ENCODE results near the gene GLT8D1. TPM values are rescaled to one million over a fixed set of nuclear protein-coding genes. Genes with fewer than 3 reads are reported as not detected.
"Not testable (repeated sequence)": the region's sequence is repeated elsewhere in the genome, so short reads cannot be mapped to it uniquely, and the experiment has no call there.

GLT8D1 gene, protein sequence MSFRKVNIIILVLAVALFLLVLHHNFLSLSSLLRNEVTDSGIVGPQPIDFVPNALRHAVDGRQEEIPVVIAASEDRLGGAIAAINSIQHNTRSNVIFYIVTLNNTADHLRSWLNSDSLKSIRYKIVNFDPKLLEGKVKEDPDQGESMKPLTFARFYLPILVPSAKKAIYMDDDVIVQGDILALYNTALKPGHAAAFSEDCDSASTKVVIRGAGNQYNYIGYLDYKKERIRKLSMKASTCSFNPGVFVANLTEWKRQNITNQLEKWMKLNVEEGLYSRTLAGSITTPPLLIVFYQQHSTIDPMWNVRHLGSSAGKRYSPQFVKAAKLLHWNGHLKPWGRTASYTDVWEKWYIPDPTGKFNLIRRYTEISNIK
- 10 to 100 TPM; 37.0 to 46.3 TPM for total RNA-seq

DNA sequence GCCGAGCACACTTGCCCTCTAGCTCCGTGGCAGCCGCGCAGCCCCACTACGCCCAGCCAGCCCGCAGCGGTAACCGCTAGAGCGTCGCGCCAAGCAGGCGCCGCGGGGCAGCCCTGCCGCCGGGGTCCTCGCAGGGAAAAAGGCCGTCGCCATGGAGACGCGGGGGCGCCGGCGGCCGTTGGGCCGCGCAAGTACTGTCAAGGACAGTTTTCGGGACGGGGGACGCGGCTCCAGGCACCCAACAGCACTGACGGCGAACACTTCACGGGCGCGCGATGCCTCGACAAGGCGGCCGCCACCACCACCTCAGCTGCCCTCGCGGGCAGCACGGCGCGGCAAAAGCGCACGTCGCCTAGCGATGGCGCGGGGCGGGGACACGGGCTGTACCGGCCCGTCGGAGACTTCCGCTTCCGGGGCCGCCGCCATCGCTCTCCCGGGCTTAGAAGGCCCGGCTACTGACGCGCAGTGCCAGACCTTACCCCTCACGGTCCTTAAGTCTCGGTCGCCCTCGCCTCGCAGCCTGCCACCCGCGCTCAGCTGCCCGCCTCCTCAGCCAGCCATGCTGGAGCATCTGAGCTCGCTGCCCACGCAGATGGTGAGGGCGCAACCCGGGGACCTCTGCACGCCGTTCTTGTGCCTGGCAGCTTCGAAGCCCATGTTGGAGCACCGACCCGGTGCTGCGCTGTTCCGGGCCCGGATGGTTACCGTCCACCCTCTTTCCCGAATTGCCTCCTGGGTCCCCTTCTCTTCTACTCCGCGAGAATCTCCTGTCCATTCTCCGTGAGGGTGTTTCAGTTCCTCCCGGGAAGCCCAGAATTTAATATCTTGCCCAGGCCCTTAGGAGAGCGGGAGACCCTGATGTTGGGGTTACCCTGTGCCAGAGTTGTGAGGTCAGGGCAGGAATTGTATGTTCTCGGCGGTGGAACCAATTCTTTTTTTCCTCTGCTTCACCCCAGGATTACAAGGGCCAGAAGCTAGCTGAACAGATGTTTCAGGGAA, at the start of gene GLT8D1, which contains the start of gene SPCS1:
Gene GLT8D1, minus strand, starts transcription at position 104 of the 999 bp plus-strand sequence. CDS start 5,331 bp downstream, outside the sequence.
Gene SPCS1, plus strand, starts transcription at position 419 of the 999 bp plus-strand sequence. Its CDS starts 141 bp downstream, at position 560.
- ATAC-seq (peak; percentile 94), DNase-seq (peak; percentile 89)
- CTCF ChIA-PET: interaction anchor here (1.1 to 3.4 kb wide), 3 partner anchors 12 to 36 kb away, joined by 3 to 18 read pairs (median 5); no protein-coding TSS in a partner anchor
- Mint-ChIP-seq H3K4me3 (peak within 1 kb of the TSS; percentile 95), H3K9me3 (ENCODE audit: low read depth) (no peaks in the 10 kb centered on the region), H3K27me3 (no peaks in the 10 kb centered on the region), H3K4me1 (peaks cover 41% of the 10 kb centered on the region), H3K36me3 (peaks cover 18% of the 10 kb centered on the region), H3K27ac (peak within 1 kb of the TSS; percentile 91)

DNA sequence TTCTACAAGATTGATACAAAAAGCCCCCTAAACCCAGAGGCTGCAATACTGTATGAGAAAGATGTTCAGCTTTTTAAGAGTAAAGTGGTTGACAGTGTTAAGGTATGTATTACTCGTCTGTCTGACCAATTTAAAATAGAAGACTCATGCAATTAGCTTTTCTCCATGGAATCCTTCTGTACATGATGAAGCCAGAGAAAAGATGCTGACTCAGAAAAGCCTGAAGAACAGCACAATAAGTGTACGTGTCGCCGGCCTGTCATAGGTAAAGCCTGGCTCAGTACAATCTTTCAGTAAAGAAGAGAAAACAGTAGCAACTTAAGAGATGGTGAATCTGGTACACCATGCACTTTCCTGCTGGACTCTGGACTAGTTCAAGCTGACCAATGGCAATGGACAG, 48.8 kb upstream of the GLT8D1 start:
- no peak overlapping the region for H3K4me3 Mint-ChIP-seq
- no peaks in the 10 kb centered on the region for H3K9me3 Mint-ChIP-seq (ENCODE audit: low read depth)
- H3K27me3 Mint-ChIP-seq: no peaks in the 10 kb centered on the region
- ATAC-seq (no peak), DNase-seq (no peak)
- CTCF ChIA-PET: interaction anchor here (1.4 to 1.8 kb wide), 2 partner anchors 37 to 318 kb away, joined by 3 to 4 read pairs; no protein-coding TSS in a partner anchor
- peaks cover 43% of the 10 kb centered on the region for H3K36me3 Mint-ChIP-seq
- no peaks in the 10 kb centered on the region for H3K4me1 Mint-ChIP-seq
- no peak overlapping the region for H3K27ac Mint-ChIP-seq

DNA sequence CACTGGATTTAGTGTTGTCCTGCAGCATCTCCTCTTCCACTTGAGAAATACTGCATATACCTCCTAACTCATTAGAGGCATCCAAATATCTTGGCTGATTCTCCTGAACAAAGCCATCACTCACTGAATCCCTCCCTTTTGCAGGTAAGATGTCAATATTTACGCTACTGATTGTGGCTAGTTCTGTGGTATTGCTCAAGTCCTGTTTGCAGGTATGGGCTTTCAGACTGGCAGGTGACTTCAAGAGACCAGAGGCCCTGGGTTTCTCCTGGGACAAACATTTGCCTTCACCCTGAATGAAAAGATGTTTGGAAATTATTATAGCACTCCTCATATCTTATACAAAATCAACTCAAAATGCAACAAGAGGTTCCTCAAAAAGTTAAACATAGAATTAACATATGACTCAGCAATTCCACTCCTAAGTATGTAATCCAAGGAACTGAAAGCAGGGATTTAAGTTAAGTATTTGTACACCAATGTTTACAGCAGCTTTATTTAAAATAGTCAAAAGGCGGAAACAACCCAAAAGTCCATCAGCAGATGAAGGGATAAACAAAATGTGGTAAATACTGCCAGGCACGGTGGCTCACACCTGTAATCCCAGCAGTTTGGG, 46.6 kb upstream of the GLT8D1 start:
- H3K36me3 Mint-ChIP-seq: peaks cover 40% of the 10 kb centered on the region
- no peaks in the 10 kb centered on the region for H3K9me3 Mint-ChIP-seq (ENCODE audit: low read depth)
- H3K27me3 Mint-ChIP-seq: no peaks in the 10 kb centered on the region
- CTCF ChIA-PET: interaction anchor here (1.1 kb wide), 1 partner anchor 11 kb away, joined by 3 read pairs; no protein-coding TSS in a partner anchor
- H3K4me3 Mint-ChIP-seq: no peak overlapping the region
- DNase-seq (no peak), ATAC-seq (no peak)
- H3K4me1 Mint-ChIP-seq: no peaks in the 10 kb centered on the region
- H3K27ac Mint-ChIP-seq: peak overlapping the region; percentile 5

DNA sequence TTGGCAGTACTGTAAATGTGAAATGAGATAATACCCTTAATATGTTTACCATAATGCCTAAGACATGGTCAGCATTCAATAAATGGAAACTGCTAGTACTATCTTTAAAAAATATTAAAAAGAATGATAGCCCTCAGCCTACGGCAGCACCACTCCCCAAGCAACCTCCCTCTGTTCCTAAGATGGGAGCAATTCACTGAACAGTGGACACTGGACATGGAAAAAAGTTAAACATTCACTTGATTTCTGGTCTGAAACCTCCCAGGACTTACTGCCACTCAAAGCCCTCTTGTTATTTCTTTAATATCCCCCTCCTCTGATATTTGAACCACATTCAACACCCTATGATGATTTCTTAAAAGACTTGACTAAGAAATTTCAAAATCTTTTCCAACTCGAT, 38.1 kb upstream of the GLT8D1 start:
- no peaks in the 10 kb centered on the region for H3K9me3 Mint-ChIP-seq (ENCODE audit: low read depth)
- no peak for ATAC-seq
- H3K4me1 Mint-ChIP-seq: no peaks in the 10 kb centered on the region
- CTCF ChIA-PET: interaction anchor here (0.8 to 1.2 kb wide), 4 partner anchors 22 to 393 kb away, joined by 3 to 4 read pairs (median 4); no protein-coding TSS in a partner anchor
- no peak overlapping the region for H3K27ac Mint-ChIP-seq
- DNase-seq: no peak
- H3K36me3 Mint-ChIP-seq: peaks cover 35% of the 10 kb centered on the region
- H3K4me3 Mint-ChIP-seq: no peak overlapping the region
- H3K27me3 Mint-ChIP-seq: no peaks in the 10 kb centered on the region

DNA sequence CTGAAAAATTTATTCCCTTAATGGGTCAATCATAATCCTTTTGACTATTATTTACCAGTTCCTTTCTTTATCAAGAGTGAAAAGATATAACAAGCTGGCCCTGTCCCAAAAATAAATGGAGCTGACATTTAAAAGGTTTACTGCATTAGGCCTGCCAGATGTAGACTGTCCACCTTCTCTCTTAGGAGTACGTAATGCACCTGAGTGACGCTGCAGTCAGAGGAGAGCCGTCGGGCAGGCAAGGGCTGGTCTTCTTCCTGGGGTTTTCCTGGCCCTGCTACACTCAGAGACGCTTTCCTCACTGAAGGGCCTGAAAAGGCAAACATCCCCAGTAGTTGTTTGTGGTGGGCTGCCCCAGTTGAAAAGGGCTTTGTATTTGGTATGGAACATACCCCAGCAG, 37.6 kb upstream of the GLT8D1 start:
- Mint-ChIP-seq H3K9me3 (ENCODE audit: low read depth) (no peaks in the 10 kb centered on the region), H3K4me1 (no peaks in the 10 kb centered on the region), H3K4me3 (no peak overlapping the region), H3K27ac (no peak overlapping the region), H3K36me3 (peaks cover 35% of the 10 kb centered on the region), H3K27me3 (no peaks in the 10 kb centered on the region)
- no peak for DNase-seq
- CTCF ChIA-PET: interaction anchor here (0.8 to 1.2 kb wide), 4 partner anchors 22 to 394 kb away, joined by 3 to 4 read pairs (median 4); no protein-coding TSS in a partner anchor
- no peak for ATAC-seq

DNA sequence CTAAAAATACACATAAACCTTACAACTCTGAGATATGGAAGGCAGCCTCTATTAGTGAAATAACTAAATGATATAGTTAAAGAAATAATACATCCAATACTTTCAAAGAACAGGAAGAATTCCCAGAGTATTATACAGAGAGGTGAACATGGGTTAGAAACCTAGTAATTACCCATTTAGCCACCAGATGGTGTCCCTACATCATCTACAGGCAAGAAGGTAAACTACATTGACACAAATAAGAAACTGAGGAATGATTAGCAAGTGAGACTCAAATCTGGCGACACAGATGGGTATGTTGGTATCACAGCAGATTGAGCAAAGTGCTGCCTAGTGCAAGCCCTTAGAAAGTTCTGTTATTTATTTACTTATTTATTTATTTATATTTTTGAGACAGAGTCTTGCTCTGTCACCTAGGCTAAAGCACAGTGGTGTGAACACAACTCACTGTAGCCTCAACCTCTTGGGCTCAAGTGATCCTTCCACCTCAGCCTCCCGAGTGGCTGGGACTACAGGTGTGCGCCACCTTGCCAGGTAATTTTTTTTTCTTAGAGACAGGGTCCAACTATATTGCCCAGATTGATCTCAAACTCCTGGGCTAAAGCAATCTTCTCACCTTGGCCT, 36.9 kb upstream of the GLT8D1 start:
- H3K4me3 Mint-ChIP-seq: no peak overlapping the region
- H3K36me3 Mint-ChIP-seq: peaks cover 34% of the 10 kb centered on the region
- ATAC-seq (peak; percentile 68), DNase-seq (no peak)
- H3K27ac Mint-ChIP-seq: no peak overlapping the region
- CTCF ChIA-PET: interaction anchor here (0.8 to 1.2 kb wide), 5 partner anchors 21 to 330 kb away, joined by 3 to 5 read pairs (median 3); partner anchors contain the start of gene GLT8D1
- no peaks in the 10 kb centered on the region for H3K27me3 Mint-ChIP-seq
- no peaks in the 10 kb centered on the region for H3K9me3 Mint-ChIP-seq (ENCODE audit: low read depth)
- no peaks in the 10 kb centered on the region for H3K4me1 Mint-ChIP-seq

DNA sequence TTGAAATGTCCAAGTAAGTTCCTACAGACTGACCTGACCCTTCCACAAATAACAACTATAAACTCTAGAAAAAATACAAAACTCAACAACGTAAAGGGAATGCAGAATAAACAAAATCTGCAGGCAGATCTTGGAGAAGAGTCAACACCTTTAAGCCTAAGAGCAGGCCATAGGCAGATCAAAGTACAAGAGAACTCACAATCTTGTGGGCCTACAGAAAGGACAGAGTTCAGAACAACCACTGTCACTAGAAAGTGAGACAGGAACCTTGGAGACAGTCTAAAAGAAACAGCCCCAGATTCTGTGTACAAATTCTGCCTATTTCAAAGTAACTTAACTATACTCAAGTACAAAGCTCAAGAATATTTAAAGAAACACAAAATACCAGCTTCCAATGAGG, 34.1 kb upstream of the GLT8D1 start:
- Mint-ChIP-seq H3K27me3 (no peaks in the 10 kb centered on the region), H3K36me3 (peaks cover 41% of the 10 kb centered on the region), H3K27ac (no peak overlapping the region), H3K4me1 (no peaks in the 10 kb centered on the region), H3K4me3 (no peak overlapping the region), H3K9me3 (ENCODE audit: low read depth) (no peaks in the 10 kb centered on the region)
- CTCF ChIA-PET: interaction anchor here (1.1 to 1.3 kb wide), 2 partner anchors 14 to 199 kb away, joined by 3 to 5 read pairs; no protein-coding TSS in a partner anchor
- no peak for DNase-seq
- ATAC-seq: no peak

DNA sequence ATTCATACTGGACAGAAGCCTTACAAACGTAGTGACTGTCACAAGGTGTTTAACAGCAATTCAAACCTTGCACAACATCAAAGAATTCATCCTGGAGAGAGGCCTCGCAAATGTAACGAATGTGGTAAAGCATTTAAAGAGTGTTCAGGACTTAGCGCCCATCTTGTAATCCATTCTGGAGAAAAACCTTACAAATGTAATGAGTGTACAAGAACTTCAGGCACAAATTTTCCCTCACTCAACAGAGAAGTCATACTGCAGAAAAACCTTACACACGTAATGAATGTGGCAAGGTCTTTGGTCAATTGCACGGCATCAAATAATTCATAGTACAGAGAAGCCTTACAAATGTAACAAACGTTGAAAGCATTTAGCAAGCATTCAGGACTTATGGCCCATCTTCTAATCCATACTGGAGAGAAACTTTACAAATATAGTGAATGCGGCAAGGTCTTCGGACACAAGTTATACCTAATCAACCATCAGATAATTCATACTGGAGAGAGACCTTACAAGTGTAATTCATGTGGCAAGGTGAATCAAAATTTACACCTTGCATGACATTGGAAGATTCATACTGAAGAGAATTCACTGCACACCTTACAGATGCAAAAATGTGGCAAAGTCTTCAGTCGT, 27.8 kb upstream of the GLT8D1 start:
- Mint-ChIP-seq H3K4me1 (peaks cover 8% of the 10 kb centered on the region), H3K9me3 (ENCODE audit: low read depth) (peaks cover 28% of the 10 kb centered on the region)
- CTCF ChIA-PET: no interaction called here

DNA sequence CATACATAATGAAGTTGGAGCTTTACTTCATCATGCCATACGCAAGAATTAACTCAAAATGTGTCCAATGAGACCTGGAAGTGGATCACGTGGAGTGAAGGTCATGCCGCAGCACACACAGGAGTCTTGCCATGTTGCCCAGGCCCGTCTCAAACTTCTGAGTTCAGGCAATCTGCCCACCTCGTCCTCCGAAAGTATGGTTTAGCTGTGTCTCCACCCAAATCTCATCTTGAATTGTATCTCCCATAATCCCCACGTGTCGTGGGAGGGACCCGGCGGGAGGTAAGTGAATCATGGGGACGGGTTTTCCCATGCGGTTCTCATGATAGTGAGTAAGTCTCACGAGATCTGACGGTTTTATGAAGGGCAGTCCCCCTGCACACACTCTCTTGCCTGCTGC, 26.0 kb upstream of the GLT8D1 start:
- no peak overlapping the region for H3K27ac Mint-ChIP-seq
- peaks cover 72% of the 10 kb centered on the region for H3K36me3 Mint-ChIP-seq
- H3K27me3 Mint-ChIP-seq: no peaks in the 10 kb centered on the region
- H3K4me1 Mint-ChIP-seq: peaks cover 8% of the 10 kb centered on the region
- no peak for DNase-seq
- no peak overlapping the region for H3K4me3 Mint-ChIP-seq
- peaks cover 30% of the 10 kb centered on the region for H3K9me3 Mint-ChIP-seq (ENCODE audit: low read depth)
- CTCF ChIA-PET: no interaction called here
- no peak for ATAC-seq

More for the DNA sequence above, 27.8 kb upstream of the GLT8D1 start:
- Mint-ChIP-seq H3K27me3 (no peaks in the 10 kb centered on the region), H3K27ac (no peak overlapping the region), H3K4me3 (no peak overlapping the region), H3K36me3 (peaks cover 70% of the 10 kb centered on the region)
- ATAC-seq (no peak), DNase-seq (no peak)

DNA sequence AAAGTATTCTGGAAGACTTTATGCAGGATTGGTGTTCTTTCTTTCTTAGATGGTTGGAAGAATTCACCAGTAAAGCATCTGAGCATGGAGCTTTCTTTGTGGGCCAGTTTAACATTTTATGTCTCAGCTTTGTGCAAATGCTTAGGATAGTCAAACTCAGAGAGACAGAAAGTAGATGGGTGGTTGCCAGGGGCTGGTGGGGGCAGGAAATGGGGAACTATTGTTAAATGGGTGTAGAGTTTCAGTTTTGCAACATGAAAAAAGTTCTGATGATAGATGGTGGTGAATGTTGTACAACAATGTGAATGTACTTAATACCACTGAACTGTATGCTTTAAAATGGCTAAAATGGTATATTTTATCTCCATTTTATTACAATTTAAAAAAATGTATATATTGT, 25.1 kb upstream of the GLT8D1 start:
- peaks cover 30% of the 10 kb centered on the region for H3K9me3 Mint-ChIP-seq (ENCODE audit: low read depth)
- H3K27me3 Mint-ChIP-seq: no peaks in the 10 kb centered on the region
- H3K27ac Mint-ChIP-seq: peak overlapping the region; percentile 3
- H3K4me1 Mint-ChIP-seq: peaks cover 8% of the 10 kb centered on the region
- DNase-seq (no peak), ATAC-seq (peak; percentile 27)
- H3K4me3 Mint-ChIP-seq: no peak overlapping the region
- peaks cover 71% of the 10 kb centered on the region for H3K36me3 Mint-ChIP-seq
- CTCF ChIA-PET: interaction anchor here (1.0 kb wide), 1 partner anchor 52 kb away, joined by 3 read pairs; no protein-coding TSS in a partner anchor

DNA sequence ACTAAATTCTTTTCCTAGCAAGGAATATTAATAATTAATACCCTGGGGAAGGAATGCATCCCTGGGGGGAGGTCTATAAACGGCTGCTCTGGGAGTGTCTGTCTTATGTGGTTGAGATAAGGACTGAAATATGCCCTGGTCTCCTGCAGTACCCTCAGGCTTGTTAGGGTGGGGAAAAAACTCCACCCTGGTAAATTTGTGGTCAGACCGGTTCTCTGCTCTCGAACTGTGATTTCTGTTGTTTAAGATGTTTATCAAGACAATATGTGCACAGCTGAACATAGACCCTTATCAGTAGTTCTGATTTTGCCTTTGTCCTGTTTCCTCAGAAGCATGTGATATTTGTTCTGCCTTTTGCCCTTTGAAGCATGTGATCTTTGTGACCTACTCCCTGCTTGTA, 23.2 kb upstream of the GLT8D1 start:
- DNase-seq, H3K4me1 Mint-ChIP-seq, ATAC-seq, CTCF ChIA-PET, H3K4me3 Mint-ChIP-seq, H3K27ac Mint-ChIP-seq, H3K27me3 Mint-ChIP-seq: not testable (repeated sequence)
- Mint-ChIP-seq H3K36me3 (peaks cover 54% of the 10 kb centered on the region), H3K9me3 (ENCODE audit: low read depth) (peaks cover 30% of the 10 kb centered on the region)

DNA sequence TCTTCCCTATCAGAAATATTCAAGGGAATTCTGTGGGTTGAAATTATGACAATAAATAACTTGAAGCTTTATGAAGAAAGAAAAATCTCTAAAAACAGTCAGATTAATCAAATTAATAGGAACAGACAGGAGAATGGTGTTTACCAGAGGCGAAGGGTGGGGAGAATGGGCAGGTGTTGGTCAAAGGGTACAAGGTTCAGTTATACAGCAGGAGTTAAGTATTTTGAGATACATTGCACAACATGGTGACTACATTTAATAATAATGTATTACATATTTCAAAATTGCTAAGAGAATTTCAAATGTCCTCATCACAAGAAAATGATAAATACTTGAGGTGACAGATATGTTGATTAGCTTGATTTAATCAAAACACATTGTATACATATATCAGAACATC, 18.9 kb upstream of the GLT8D1 start:
- Mint-ChIP-seq H3K27me3 (no peaks in the 10 kb centered on the region), H3K4me3 (no peak overlapping the region), H3K36me3 (peaks cover 24% of the 10 kb centered on the region), H3K27ac (no peak overlapping the region), H3K4me1 (peaks cover 22% of the 10 kb centered on the region), H3K9me3 (ENCODE audit: low read depth) (peaks cover 9% of the 10 kb centered on the region)
- ATAC-seq (no peak), DNase-seq (no peak)
- CTCF ChIA-PET: interaction anchor here (1.3 kb wide), 1 partner anchor 16 kb away, joined by 3 read pairs; no protein-coding TSS in a partner anchor
